Stimulated activated CD4-positive, alpha-beta T cell treated with anti-CD3 and anti-CD28 coated beads, TNF-alpha, amount 100 ng/mL, for 48 hours (primary cell): ENCODE results near the gene MAPT.

ENCODE experiments used
- DNase-seq, 3 donors: peaks; one replicate each; pipeline ENCODE4 v3.0.0-alpha.2; 2020; ENCODE audit warnings: low read depth in 3 of 3

The MAPT gene

GRCh38 chr17:46028981-46029565 lies 134.7 kb downstream of the MAPT start:
- no peak for DNase-seq

GRCh38 chr17:46029627-46030026 lies 135.3 kb downstream of the MAPT start:
- DNase-seq: no peak

GRCh38 chr17:46030752-46031151 lies 136.4 kb downstream of the MAPT start:
- DNase-seq: no peak

- no peak for DNase-seq
These were observed 137.1 kb downstream of the MAPT start for GRCh38 chr17:46031440-46031839.

- no peak for DNase-seq
These were observed 137.6 kb downstream of the MAPT start for GRCh38 chr17:46031920-46032319.

GRCh38 chr17:46032909-46033308 lies 138.6 kb downstream of the MAPT start:
- no peak for DNase-seq

GRCh38 chr17:46033392-46033791 lies 139.0 kb downstream of the MAPT start:
- no peak for DNase-seq

- DNase-seq: no peak
These were observed 140.9 kb downstream of the MAPT start for GRCh38 chr17:46035112-46035818.

GRCh38 chr17:46036491-46036890 lies 142.1 kb downstream of the MAPT start:
- DNase-seq: no peak

GRCh38 chr17:46037722-46038255 lies 143.4 kb downstream of the MAPT start:
- DNase-seq: no peak

GRCh38 chr17:46038414-46038813 lies 144.1 kb downstream of the MAPT start:
- DNase-seq: no peak

- DNase-seq: no peak
These were observed 144.6 kb downstream of the MAPT start for GRCh38 chr17:46038937-46039336.

GRCh38 chr17:46039592-46040186 lies 145.3 kb downstream of the MAPT start:
- DNase-seq: no peak

- no peak for DNase-seq
These were observed 147.9 kb downstream of the MAPT start for GRCh38 chr17:46042246-46042645.

GRCh38 chr17:46042925-46043324 lies 148.6 kb downstream of the MAPT start:
- no peak for DNase-seq

- DNase-seq: no peak
These were observed 149.3 kb downstream of the MAPT start for GRCh38 chr17:46043606-46044005.

- DNase-seq: peak in 1 of 3 donors; percentile 28
These were observed 150.1 kb downstream of the MAPT start for GRCh38 chr17:46044286-46044928.

GRCh38 chr17:46044989-46045388 lies 150.6 kb downstream of the MAPT start:
- no peak for DNase-seq

- DNase-seq: no peak
These were observed 151.3 kb downstream of the MAPT start for GRCh38 chr17:46045639-46046038.

GRCh38 chr17:46046957-46047356 lies 152.6 kb downstream of the MAPT start:
- DNase-seq: no peak

- DNase-seq: no peak
These were observed 153.0 kb downstream of the MAPT start for GRCh38 chr17:46047398-46047797.

GRCh38 chr17:46047856-46048255 lies 153.5 kb downstream of the MAPT start:
- DNase-seq: no peak

- DNase-seq: no peak
These were observed 155.3 kb downstream of the MAPT start for GRCh38 chr17:46049656-46050055.
